Tibial nerve (tissue), 4 donors: ENCODE data around the gene POF1B. TPM values are rescaled to one million over a fixed set of nuclear protein-coding genes. Genes with fewer than 3 reads are reported as not detected.
A peak's percentile ranks its signal among the peaks of the same experiment; 100 is the strongest.
"Not testable (repeated sequence)": the region's sequence is repeated elsewhere in the genome, so short reads cannot be mapped to it uniquely, and the experiment has no call there.

Source experiments
- DNase-seq, 2 donors: peaks; one replicate each; pipeline ENCODE4 v3.0.0-alpha.2; 2019; ENCODE audit warnings: low spot score in 2 of 2
- H3K27ac ChIP-seq, 4 donors: fragments of 200-600 bp; sonication (generic) in 3 of 4; one replicate each; pipeline ENCODE4 v1.5.1; 2017 to 2019; ENCODE audit warnings: mild to moderate bottlenecking in 1 of 4
- H3K27me3 ChIP-seq, 2 donors: fragments of 200-600 bp; sonication (generic) in 1 of 2; one replicate each; pipeline versions ENCODE4 v1.5.1 to v1.6.0; 2017 to 2019
- H3K36me3 ChIP-seq, 3 donors: fragments of 200-600 bp; sonication (generic); one replicate each; pipeline ENCODE4 v1.5.1; 2018 to 2019
- H3K4me1 ChIP-seq, 4 donors: fragments of 200-600 bp; sonication (generic) in 3 of 4; one replicate each; pipeline ENCODE4 v1.5.1; 2017 to 2019
- H3K4me3 ChIP-seq, 4 donors: fragments of 200-600 bp; sonication (generic) in 3 of 4; one replicate each; pipeline ENCODE4 v1.5.1; 2017 to 2019; ENCODE audit warnings: mild to moderate bottlenecking in 1 of 4, moderate library complexity in 1 of 4
- H3K9me3 ChIP-seq, 4 donors: fragments of 200-600 bp; sonication (generic) in 3 of 4; one replicate each; pipeline ENCODE4 v1.5.1; 2017 to 2019
- CTCF ChIP-seq, 5 experiments: fragments of 200-600 bp in 3 of 5; fragments of 450-650 bp in 2 of 5; sonication (generic) in 3 of 5; IDR thresholded peaks; one replicate each; pipeline ENCODE4 v1.5.1; 2016 to 2019; ENCODE audit warnings: antibody characterized with exemption in 5 of 5, mild to moderate bottlenecking in 3 of 5, moderate library complexity in 2 of 5
- EP300 ChIP-seq, 2 donors: sonication (generic); formaldehyde crosslinking; IDR thresholded peaks; one replicate each; pipeline ENCODE4 v1.6.1; 2017; ENCODE audit warnings: antibody characterized with exemption in 2 of 2, mild to moderate bottlenecking in 1 of 2
- POLR2A ChIP-seq, 2 donors: fragments of 450-650 bp; IDR thresholded peaks; one replicate each; pipeline ENCODE4 v1.6.1; 2017; ENCODE audit warnings: antibody characterized with exemption in 2 of 2, mild to moderate bottlenecking in 2 of 2, moderate library complexity in 2 of 2
- WGBS, 2 donors: methylation state at CpG; one replicate each; pipeline ENCODE4 v1.1.5; 2018; 5-methylcytosine and 5-hydroxymethylcytosine counted together
- total RNA-seq, 4 donors: library from RNA; depleted of rRNA; stranded (reverse); fragments of >200 nt; gene quantifications; one replicate each; pipeline ENCODE4 v1.1.0, GENCODE V29; 2016

Gene POF1B
- total RNA-seq, 4 donors from 2014 or later, result 0.44 to 0.63 TPM; not detected in 2

GRCh38 chrX:85303544-85303943 lies 75.9 kb downstream of the POF1B start:
- no peaks in the 10 kb centered on the region for H3K4me1 ChIP-seq
- 71 to 89% methylated on average over 3 of the region's 3 CpGs for WGBS, 2 donors
- no peaks in the 10 kb centered on the region for H3K9me3 ChIP-seq
- H3K27ac ChIP-seq, result no peak overlapping the region
- TF ChIP-seq CTCF (IDR thresholded peaks at IDR 0.05) (no peak), EP300 (IDR thresholded peaks at IDR 0.05) (no peak), POLR2A (IDR thresholded peaks at IDR 0.05) (no peak)
- no peak overlapping the region for H3K4me3 ChIP-seq
- H3K27me3 ChIP-seq, result no peaks in the 10 kb centered on the region
- no peak for DNase-seq
- H3K36me3 ChIP-seq, result no peaks in the 10 kb centered on the region

GRCh38 chrX:85288992-85289723 lies 90.3 kb downstream of the POF1B start:
- Histone ChIP-seq H3K4me1 (no peaks in the 10 kb centered on the region), H3K4me3 (no peak overlapping the region), H3K27ac (no peak overlapping the region), H3K36me3 (no peaks in the 10 kb centered on the region), H3K27me3 (no peaks in the 10 kb centered on the region), H3K9me3 (peaks cover 0 to 2% (median 0%) of the 10 kb centered on the region in 4 donors)
- DNase-seq, result no peak
- WGBS, 2 donors, result 78 to 93% methylated on average over 7 of the region's 7 CpGs
- no peak for TF ChIP-seq POLR2A (IDR thresholded peaks at IDR 0.05)
- no peak for TF ChIP-seq EP300 (IDR thresholded peaks at IDR 0.05)
- TF ChIP-seq CTCF (IDR thresholded peaks at IDR 0.05), result no peak

GRCh38 chrX:85285286-85285685 lies 94.2 kb downstream of the POF1B start:
- DNase-seq, H3K27me3 ChIP-seq, H3K9me3 ChIP-seq, H3K4me3 ChIP-seq, H3K4me1 ChIP-seq, H3K27ac ChIP-seq, H3K36me3 ChIP-seq: not testable (repeated sequence)
- WGBS, 2 donors, result 90 to 100% methylated on average over 5 to 6 of the region's 6 CpGs

GRCh38 chrX:85244450-85245211 lies 134.8 kb downstream of the POF1B start:
- H3K9me3 ChIP-seq, result no peaks in the 10 kb centered on the region
- H3K4me1 ChIP-seq, result peaks cover 0 to 4% (median 0%) of the 10 kb centered on the region in 4 donors
- H3K36me3 ChIP-seq, result no peaks in the 10 kb centered on the region
- H3K27me3 ChIP-seq, result no peaks in the 10 kb centered on the region
- TF ChIP-seq CTCF (IDR thresholded peaks at IDR 0.05) (no peak), POLR2A (IDR thresholded peaks at IDR 0.05) (no peak), EP300 (IDR thresholded peaks at IDR 0.05) (no peak)
- peak overlapping the region; percentile 34 to 60 (median 42) for H3K4me3 ChIP-seq
- WGBS, 2 donors, result 1 to 40% methylated on average over 40 to 42 of the region's 42 CpGs
- H3K27ac ChIP-seq, result peak overlapping the region in 1 of 4 donors; percentile 50
- DNase-seq, result no peak

GRCh38 chrX:85243761-85244449 lies 135.6 kb downstream of the POF1B start, which contains the start of the genes SATL1 and ZNF711:
SATL1 (minus strand) TSS chrX:85243779; CDS start chrX:85108968, 134,811 bp downstream.
ZNF711 (plus strand) TSS chrX:85243991; CDS start chrX:85247573, 3,582 bp downstream.
- WGBS, 2 donors, result 0 to 45% methylated on average over 6 to 65 of the region's 65 CpGs
- Histone ChIP-seq H3K4me1 (peaks cover 0 to 4% (median 0%) of the 10 kb centered on the region in 4 donors), H3K36me3 (no peaks in the 10 kb centered on the region), H3K27me3 (no peaks in the 10 kb centered on the region), H3K9me3 (no peaks in the 10 kb centered on the region), H3K27ac (peak within 1 kb of the TSS in 1 of 4 donors; percentile 50), H3K4me3 (peak within 1 kb of the TSS; percentile 36 to 60 (median 42))
- no peak for DNase-seq
- TF ChIP-seq POLR2A (IDR thresholded peaks at IDR 0.05) (no peak), EP300 (IDR thresholded peaks at IDR 0.05) (no peak), CTCF (IDR thresholded peaks at IDR 0.05) (no peak)
